IMR-90 (cell line): ENCODE results near the gene HIVEP3. TPM values are rescaled to one million over a fixed set of nuclear protein-coding genes. Genes with fewer than 3 reads are reported as not detected.

Experiments
- ATAC-seq: fragments of 200-7000 bp; cut with Tn5 transposase; 2 replicates; pipeline ENCODE4 v1.9.1; 2020; ENCODE audit warnings: low read depth, mild to moderate bottlenecking, moderate library complexity
- BruUV-seq: library from RNA; stranded (reverse); fragments of 400-500 nt; replicated peaks from 2 replicates; lab custom pipeline; 2021; lab: Mats Ljungman, UMichigan
- CTCF ChIA-PET: fragments of 300-600 bp; formaldehyde crosslinking; extraction: SDS; loops from one replicate; lab custom pipeline; 2021; ENCODE audit warnings: antibody characterized with exemption; lab: Yijun Ruan, JAX
- POLR2A ChIA-PET: fragments of 300-600 bp; sonication (Branson Sonifier 250); formaldehyde crosslinking; loops from one replicate; lab custom pipeline; 2022; ENCODE audit warnings: antibody characterized with exemption; ENCODE audit not compliant: unreplicated experiment; lab: Charles Lee
- DNase-seq: peaks from one replicate; pipeline ENCODE4 v3.0.0; 2013
- H2AFZ ChIP-seq: replicated peaks from 2 replicates; pipeline ENCODE3; 2013; ENCODE audit warnings: low read length, mild to moderate bottlenecking; ENCODE audit not compliant: poor library complexity
- H2AK5ac ChIP-seq: 2 replicates; pipeline ENCODE4 v1.6.1; 2013; ENCODE audit warnings: low read depth, low read length, inconsistent platforms
- H2AK9ac ChIP-seq: replicated peaks from 2 replicates; pipeline ENCODE3; 2013; ENCODE audit warnings: mild to moderate bottlenecking, low read depth, low read length, moderate library complexity; ENCODE audit not compliant: poor library complexity
- H2BK120ac ChIP-seq: 2 replicates; pipeline ENCODE4 v1.6.1; 2013; ENCODE audit warnings: low read depth, low read length, inconsistent platforms
- H2BK15ac ChIP-seq: 3 replicates; pipeline ENCODE4 v1.6.1; 2013; ENCODE audit warnings: low read depth, low read length, inconsistent platforms
- H2BK20ac ChIP-seq: 2 replicates; pipeline ENCODE4 v1.6.1; 2013; ENCODE audit warnings: low read depth, mild to moderate bottlenecking, inconsistent platforms, low read length, moderate library complexity
- H2BK5ac ChIP-seq: 2 replicates; pipeline ENCODE4 v1.6.1; 2013; ENCODE audit warnings: mild to moderate bottlenecking, low read depth, low read length, inconsistent platforms; ENCODE audit not compliant: poor library complexity, severe bottlenecking
- H3K14ac ChIP-seq: replicated peaks from 2 replicates; pipeline ENCODE4 v1.6.1; 2013; ENCODE audit warnings: low read depth, low read length, inconsistent platforms
- H3K18ac ChIP-seq: 2 replicates; pipeline ENCODE4 v1.6.1; 2013; ENCODE audit warnings: low read depth, low read length, control low read depth
- H3K23ac ChIP-seq: 2 replicates; pipeline ENCODE4 v1.6.1; 2013; ENCODE audit warnings: low read depth, low read length, inconsistent platforms
- H3K27ac ChIP-seq: 2 replicates; pipeline ENCODE4 v1.5.1; 2013; ENCODE audit warnings: mild to moderate bottlenecking, control low read depth, low read length; ENCODE audit not compliant: insufficient read depth
- H3K27me3 ChIP-seq: 2 replicates; pipeline ENCODE4 v1.6.1; 2013; ENCODE audit warnings: low read length; ENCODE audit not compliant: control insufficient read depth, insufficient read depth
- H3K36me3 ChIP-seq: 2 replicates; pipeline ENCODE4 v1.6.1; 2013; ENCODE audit warnings: low read length, mixed read lengths; ENCODE audit not compliant: control insufficient read depth, insufficient read depth
- H3K4ac ChIP-seq: 2 replicates; pipeline ENCODE4 v1.6.1; 2013; ENCODE audit warnings: low read depth, low read length, inconsistent platforms
- H3K4me1 ChIP-seq: 2 replicates; pipeline ENCODE4 v1.6.1; 2013; ENCODE audit warnings: low read length, mixed read lengths; ENCODE audit not compliant: control insufficient read depth, insufficient read depth
- H3K4me2 ChIP-seq: 2 replicates; pipeline ENCODE4 v1.6.1; 2013; ENCODE audit warnings: low read depth, mild to moderate bottlenecking, control low read depth, low read length, moderate library complexity
- H3K4me3 ChIP-seq: 2 replicates; pipeline ENCODE4 v1.5.1; 2013; ENCODE audit warnings: low read depth, mild to moderate bottlenecking, control low read depth, low read length, moderate library complexity; ENCODE audit not compliant: insufficient read depth
- H3K56ac ChIP-seq: 2 replicates; pipeline ENCODE4 v1.6.1; 2013; ENCODE audit warnings: low read length, inconsistent platforms; ENCODE audit not compliant: insufficient read depth; ENCODE audit errors: extremely low read depth
- H3K79me1 ChIP-seq, 2 experiments: 2 replicates each; pipeline ENCODE4 v1.6.1; 2013; ENCODE audit warnings: low read length in 2 of 2, inconsistent platforms in 1 of 2, low read depth in 1 of 2
- H3K9ac ChIP-seq: 2 replicates; pipeline ENCODE4 v1.6.1; 2013; ENCODE audit warnings: low read depth, low read length, control low read depth
- H3K9me1 ChIP-seq: 2 replicates; pipeline ENCODE4 v1.6.1; 2013; ENCODE audit warnings: low read length, inconsistent platforms; ENCODE audit not compliant: insufficient read depth
- H3K9me3 ChIP-seq: 2 replicates; pipeline ENCODE4 v1.6.1; 2013; ENCODE audit warnings: low read length; ENCODE audit not compliant: control insufficient read depth, insufficient read depth
- H4K20me1 ChIP-seq: 2 replicates; pipeline ENCODE4 v1.6.1; 2013; ENCODE audit warnings: low read length, inconsistent platforms; ENCODE audit not compliant: insufficient read depth
- H4K5ac ChIP-seq: 2 replicates; pipeline ENCODE4 v1.6.1; 2013; ENCODE audit warnings: mild to moderate bottlenecking, low read depth, low read length, control low read depth
- H4K8ac ChIP-seq, 2 experiments: 2 replicates each; pipeline ENCODE4 v1.6.1; 2013; ENCODE audit warnings: low read depth in 2 of 2, low read length in 2 of 2, control low read depth in 1 of 2, inconsistent platforms in 1 of 2
- H4K91ac ChIP-seq: 2 replicates; pipeline ENCODE4 v1.6.1; 2013; ENCODE audit warnings: low read depth, low read length, inconsistent platforms; ENCODE audit not compliant: insufficient read depth
- MAFK ChIP-seq: IDR thresholded peaks from 2 replicates; pipeline ENCODE4 v1.6.1; 2012; ENCODE audit warnings: low read depth, low read length, improper control_type of control experiment
- MAZ ChIP-seq: IDR thresholded peaks from 2 replicates; pipeline ENCODE4 v1.6.1; 2012; ENCODE audit warnings: low read depth, mild to moderate bottlenecking, low read length, improper control_type of control experiment, moderate library complexity, borderline replicate concordance
- MXI1 ChIP-seq: IDR thresholded peaks from 2 replicates; pipeline ENCODE4 v1.6.1; 2012; ENCODE audit warnings: low read depth, mild to moderate bottlenecking, low read length, moderate library complexity, borderline replicate concordance
- WGBS, 2 experiments: methylation state at CpG; one replicate each; pipeline versions ENCODE4 v1.1.5 to v1.1.7; 2013; ENCODE audit warnings: missing lambda C conversion rate in 2 of 2; ENCODE audit not compliant: insufficient read length in 1 of 2; ENCODE audit errors: extremely low coverage in 2 of 2; 5-methylcytosine and 5-hydroxymethylcytosine counted together
- dilution Hi-C: fragments of 300-500 bp; cut with HindIII; formaldehyde crosslinking; loops from one replicate; pipeline ENCODE4 v1.14.3; 2018; ENCODE audit warnings: low sequenced_read_pairs; ENCODE audit not compliant: unreplicated experiment
- in situ Hi-C: fragments of 300-500 bp; cut with MboI; formaldehyde crosslinking; loops from 3 replicates; pipeline ENCODE4 v1.14.3; 2019; ENCODE audit warnings: low sequenced_read_pairs, inconsistent platforms, mixed read lengths
- intact Hi-C: fragments of 100-400 bp; cut with micrococcal nuclease; formaldehyde crosslinking; loops from 2 replicates; pipeline ENCODE4 v1.10.0; 2022
- polyA plus RNA-seq, 3 experiments: library from polyadenylated mRNA; depleted of rRNA; stranded (reverse); fragments of >200 nt; gene quantifications; 2 replicates each; pipeline ENCODE4 v1.2.3, GENCODE V29; 2012; ENCODE audit warnings: low replicate concordance in 1 of 3
- total RNA-seq: library from RNA; depleted of rRNA; stranded (reverse); fragments of >200 nt; gene quantifications from 2 replicates; pipeline ENCODE4 v1.2.3, GENCODE V29; 2012

HIVEP3 gene
- total and polyA plus RNA-seq, 2 of the 4 experiments (the other 2 are of a cell fraction) = 1.4 to 4.0 TPM

GRCh38 chr1:41735631-41736260 lies 183.0 kb downstream of the HIVEP3 start:
- H3K4me1 ChIP-seq = peaks cover 14% of the 10 kb centered on the region
- H2BK15ac ChIP-seq = no peak overlapping the region
- DNase-seq = no peak
- intact Hi-C loops = no loop called here
- no peaks in the 10 kb centered on the region for H3K27me3 ChIP-seq
- no peak overlapping the region for H3K56ac ChIP-seq
- H4K91ac ChIP-seq = no peak overlapping the region
- no TSS peak for BruUV-seq
- no peak overlapping the region for H3K23ac ChIP-seq
- TF ChIP-seq MXI1 = 0 out of 2 replicates have a peak, but pooled peaks have one; percentile 28
- no peak for TF ChIP-seq MAFK
- TF ChIP-seq MAZ = no peak
- H3K79me1 ChIP-seq = peaks cover 0 to 7% of the 10 kb centered on the region in 2 experiments; a peak in 2 of 4 replicates
- dilution Hi-C loops = no loop called here
- H3K4me2 ChIP-seq = no peak overlapping the region
- H2BK120ac ChIP-seq = no peak overlapping the region; the same call in 1 of the 2 replicates
- no peak overlapping the region for H2AK5ac ChIP-seq
- peaks cover 8% of the 10 kb centered on the region for H3K9me1 ChIP-seq
- no peak overlapping the region for H3K4me3 ChIP-seq
- no peak overlapping the region for H2BK5ac ChIP-seq
- H2AFZ ChIP-seq = peak overlapping the region; percentile 59
- H3K14ac ChIP-seq = no peak overlapping the region
- ATAC-seq = no peak; the same call in 1 of the 2 replicates
- H3K9me3 ChIP-seq = peaks cover 4% of the 10 kb centered on the region
- in situ Hi-C loops = no loop called here
- H4K5ac ChIP-seq = no peak overlapping the region
- ChIA-PET POLR2A (no interaction called here), CTCF (no interaction called here)
- H3K27ac ChIP-seq = no peak overlapping the region
- peak overlapping the region; percentile 15 for H2AK9ac ChIP-seq
- no peaks in the 10 kb centered on the region for H4K20me1 ChIP-seq
- H3K18ac ChIP-seq = no peak overlapping the region
- 90% methylated on average over 5 of the region's 13 CpGs; no CpG with 5 or more reads in 1 of the 2 experiments for WGBS, 2 experiments
- no peak overlapping the region for H3K4ac ChIP-seq
- no peak overlapping the region for H4K8ac ChIP-seq
- no peak overlapping the region for H2BK20ac ChIP-seq
- H3K9ac ChIP-seq = no peak overlapping the region
- H3K36me3 ChIP-seq = no peaks in the 10 kb centered on the region
